HFFc6 (cell line): Measurements from ENCODE around the gene MYBPC2. TPM values are rescaled to one million over a fixed set of nuclear protein-coding genes. Genes with fewer than 3 reads are reported as not detected.

ENCODE experiments used
- DNase-seq: peaks from one replicate; pipeline ENCODE4 v3.0.0-alpha.2; 2018
- H3K27ac Mint-ChIP-seq: 2 replicates; pipeline ENCODE4 v1.8.0; 2020; ENCODE audit warnings: mild to moderate bottlenecking, mixed read lengths
- H3K27me3 Mint-ChIP-seq: 2 replicates; pipeline ENCODE4 v1.8.0; 2021; ENCODE audit warnings: mild to moderate bottlenecking, moderate library complexity, mixed read lengths; ENCODE audit not compliant: insufficient read depth
- H3K36me3 Mint-ChIP-seq: 2 replicates; pipeline ENCODE4 v1.8.0; 2021; ENCODE audit warnings: low read depth, mixed read lengths
- H3K4me1 Mint-ChIP-seq: 2 replicates; pipeline ENCODE4 v1.8.0; 2020; ENCODE audit warnings: low read depth, mixed read lengths
- H3K4me3 Mint-ChIP-seq: 2 replicates; pipeline ENCODE4 v1.8.0; 2020; ENCODE audit warnings: mild to moderate bottlenecking, moderate library complexity, mixed read lengths
- H3K9me3 Mint-ChIP-seq: 2 replicates; pipeline ENCODE4 v1.8.0; 2020; ENCODE audit warnings: mild to moderate bottlenecking, mixed read lengths
- CTCF ChIP-seq: fragments of 200-600 bp; sonication (generic); IDR thresholded peaks from 2 replicates; pipeline ENCODE4 v1.5.0; 2021; ENCODE audit warnings: antibody characterized with exemption, mild to moderate bottlenecking
- total RNA-seq, 6 experiments: library from RNA; stranded (reverse); fragmentation: NEBNext Ultra II Directional; extraction: Animal tissue kit (Norgen Biotek cat#: 25700); gene quantifications; 2 replicates in 1 of 6; 3 replicates in 5 of 6; pipeline ENCODE4 v1.2.3, GENCODE V29; 2021

Gene MYBPC2
- total RNA-seq, 6 experiments from 2014 or later, result not detected

- peaks cover 4% of the 10 kb centered on the region for H3K27me3 Mint-ChIP-seq
- no peaks in the 10 kb centered on the region for H3K9me3 Mint-ChIP-seq
- no peak overlapping the region for H3K4me3 Mint-ChIP-seq
- no peak for DNase-seq
- no peak for TF ChIP-seq CTCF
- H3K36me3 Mint-ChIP-seq, result no peaks in the 10 kb centered on the region
- no peak overlapping the region for H3K27ac Mint-ChIP-seq
- peaks cover 6% of the 10 kb centered on the region for H3K4me1 Mint-ChIP-seq
These were observed 11.9 kb upstream of the MYBPC2 start for GRCh38 chr19:50420808-50421207.

- H3K27me3 Mint-ChIP-seq, result peaks cover 4% of the 10 kb centered on the region
- H3K4me1 Mint-ChIP-seq, result peaks cover 6% of the 10 kb centered on the region
These were observed 10.1 kb upstream of the MYBPC2 start for GRCh38 chr19:50422397-50423278.

GRCh38 chr19:50423279-50424113 is 9.2 kb upstream of the MYBPC2 start:
- no peak overlapping the region for H3K4me3 Mint-ChIP-seq
- no peak for TF ChIP-seq CTCF
- H3K27me3 Mint-ChIP-seq, result peaks cover 4% of the 10 kb centered on the region
- no peaks in the 10 kb centered on the region for H3K36me3 Mint-ChIP-seq
- no peak for DNase-seq
- no peaks in the 10 kb centered on the region for H3K9me3 Mint-ChIP-seq
- peaks cover 6% of the 10 kb centered on the region for H3K4me1 Mint-ChIP-seq
- H3K27ac Mint-ChIP-seq, result no peak overlapping the region

More at GRCh38 chr19:50422397-50423278, 10.1 kb upstream of the MYBPC2 start:
- Mint-ChIP-seq H3K27ac (no peak overlapping the region), H3K4me3 (no peak overlapping the region), H3K36me3 (no peaks in the 10 kb centered on the region), H3K9me3 (no peaks in the 10 kb centered on the region)
- no peak for TF ChIP-seq CTCF
- DNase-seq, result no peak

- DNase-seq, result no peak
- no peaks in the 10 kb centered on the region for H3K4me1 Mint-ChIP-seq
- H3K4me3 Mint-ChIP-seq, result no peak overlapping the region
- no peak overlapping the region for H3K27ac Mint-ChIP-seq
- TF ChIP-seq CTCF, result no peak
- peaks cover 9% of the 10 kb centered on the region for H3K27me3 Mint-ChIP-seq
- no peaks in the 10 kb centered on the region for H3K36me3 Mint-ChIP-seq
- H3K9me3 Mint-ChIP-seq, result no peaks in the 10 kb centered on the region
These were observed 7.1 kb upstream of the MYBPC2 start for GRCh38 chr19:50425581-50425980.

- H3K4me1 Mint-ChIP-seq, result peaks cover 10% of the 10 kb centered on the region
- no peak for TF ChIP-seq CTCF
- H3K27ac Mint-ChIP-seq, result no peak overlapping the region
- no peak overlapping the region for H3K4me3 Mint-ChIP-seq
- H3K27me3 Mint-ChIP-seq, result peaks cover 16% of the 10 kb centered on the region
- no peak for DNase-seq
- no peaks in the 10 kb centered on the region for H3K36me3 Mint-ChIP-seq
- no peaks in the 10 kb centered on the region for H3K9me3 Mint-ChIP-seq
These were observed 5.3 kb upstream of the MYBPC2 start for GRCh38 chr19:50427318-50427925.
